H1 (cell line): ENCODE measurements around the gene PSAP. TPM values are rescaled to one million over a fixed set of nuclear protein-coding genes. Genes with fewer than 3 reads are reported as not detected.

ENCODE experiments used
- CTCF ChIA-PET: fragments of 300-600 bp; sonication (Branson Sonifier 250); formaldehyde crosslinking; loops from one replicate; lab custom pipeline; 2021; ENCODE audit not compliant: partially characterized antibody; lab: Charles Lee
- POLR2A ChIA-PET: fragments of 300-600 bp; sonication (Branson Sonifier 250); formaldehyde crosslinking; loops from one replicate; lab custom pipeline; 2021; ENCODE audit warnings: inconsistent platforms; ENCODE audit not compliant: partially characterized antibody; lab: Charles Lee
- DNase-seq, 2 experiments: peaks; one replicate each; pipeline versions ENCODE4 v3.0.0 to v3.0.0-alpha.2; 2010 to 2022; ENCODE audit warnings: low spot score in 2 of 2, low read depth in 1 of 2, mixed read lengths in 1 of 2
- FAIRE-seq: peaks from 2 replicates; lab custom pipeline; 2011; peaks lifted over from hg19 to GRCh38; lab: Jason Lieb, UNC
- H2AFZ ChIP-seq: 2 replicates; pipeline ENCODE4 v1.8.1; 2012; ENCODE audit warnings: low read length, inconsistent platforms
- H2AK5ac ChIP-seq: 2 replicates; pipeline ENCODE4 v1.6.1; 2013; ENCODE audit warnings: low read depth, low read length
- H2BK120ac ChIP-seq: replicated peaks from 2 replicates; pipeline ENCODE3; 2013; ENCODE audit warnings: low read depth, low read length, inconsistent platforms
- H2BK12ac ChIP-seq: 2 replicates; pipeline ENCODE4 v1.6.1; 2013; ENCODE audit warnings: low read depth, low read length
- H2BK15ac ChIP-seq: 2 replicates; pipeline ENCODE4 v1.6.1; 2013; ENCODE audit warnings: low read length
- H2BK20ac ChIP-seq: 2 replicates; pipeline ENCODE4 v1.6.1; 2013; ENCODE audit warnings: low read length
- H2BK5ac ChIP-seq: 2 replicates; pipeline ENCODE4 v1.6.1; 2013; ENCODE audit warnings: low read depth, low read length
- H3K14ac ChIP-seq: 2 replicates; pipeline ENCODE4 v1.6.1; 2013; ENCODE audit warnings: inconsistent platforms; ENCODE audit not compliant: insufficient read length
- H3K18ac ChIP-seq: 2 replicates; pipeline ENCODE4 v1.6.1; 2013; ENCODE audit warnings: low read length; ENCODE audit errors: extremely low read depth
- H3K23ac ChIP-seq: 2 replicates; pipeline ENCODE4 v1.6.1; 2013; ENCODE audit warnings: inconsistent platforms; ENCODE audit not compliant: insufficient read length
- H3K23me2 ChIP-seq: 2 replicates; pipeline ENCODE4 v1.6.1; 2013; ENCODE audit warnings: low read depth, low read length
- H3K27ac ChIP-seq: 2 replicates; pipeline ENCODE4 v1.6.1; 2011; ENCODE audit warnings: low read depth, low read length, inconsistent platforms
- H3K27me3 ChIP-seq, 4 experiments: replicated peaks in 1 of 4; 1 replicate in 1 of 4; 2 replicates in 3 of 4; pipeline versions ENCODE4 v1.6.1 to v1.8.1; 2011 to 2013; ENCODE audit warnings: low read length in 3 of 4, mild to moderate bottlenecking in 3 of 4, inconsistent platforms in 2 of 4, mixed read lengths in 2 of 4, moderate library complexity in 1 of 4; ENCODE audit not compliant: control insufficient read depth in 3 of 4, insufficient read depth in 3 of 4; ENCODE audit errors: extremely low read depth in 1 of 4
- H3K36me3 ChIP-seq, 4 experiments: 2 replicates each; pipeline versions ENCODE4 v1.6.1 to v1.8.1; 2011 to 2013; ENCODE audit warnings: mild to moderate bottlenecking in 4 of 4, low read length in 3 of 4, moderate library complexity in 2 of 4, control low read depth in 1 of 4, inconsistent platforms in 1 of 4; ENCODE audit not compliant: insufficient read depth in 4 of 4, control insufficient read depth in 2 of 4
- H3K4ac ChIP-seq: replicated peaks from 2 replicates; pipeline ENCODE3; 2013; ENCODE audit warnings: low read length, low read depth, mixed read lengths, inconsistent platforms; ENCODE audit not compliant: insufficient read length
- H3K4me1 ChIP-seq, 4 experiments: replicated peaks in 1 of 4; 1 replicate in 1 of 4; 2 replicates in 3 of 4; pipeline versions ENCODE4 v1.6.1 to v1.8.1; 2011 to 2013; ENCODE audit warnings: low read length in 3 of 4, inconsistent platforms in 2 of 4, mixed read lengths in 1 of 4; ENCODE audit not compliant: insufficient read depth in 4 of 4, control insufficient read depth in 3 of 4
- H3K4me2 ChIP-seq, 2 experiments: 2 replicates each; pipeline versions ENCODE4 v1.6.1 to v1.8.1; 2011 to 2013; ENCODE audit warnings: low read depth in 2 of 2, low read length in 2 of 2, control low read depth in 1 of 2, inconsistent platforms in 1 of 2, mild to moderate bottlenecking in 1 of 2; ENCODE audit not compliant: insufficient read depth in 1 of 2
- H3K4me3 ChIP-seq, 4 experiments: fragments of 200-600, 300-600 bp in 1 of 4; sonication (generic), shearing (Covaris generic), sonication (Bioruptor Twin) in 1 of 4; 2 replicates each; pipeline versions ENCODE4 v1.5.1 to v1.8.1; 2011 to 2016; ENCODE audit warnings: low read length in 4 of 4, low read depth in 3 of 4, control low read depth in 2 of 4, inconsistent platforms in 2 of 4, mild to moderate bottlenecking in 2 of 4, mixed read lengths in 1 of 4, moderate library complexity in 1 of 4; ENCODE audit not compliant: insufficient read depth in 2 of 4; ENCODE audit errors: extremely low read depth in 1 of 4
- H3K56ac ChIP-seq: replicated peaks from 2 replicates; pipeline ENCODE3; 2013; ENCODE audit warnings: low read depth, mild to moderate bottlenecking, mixed read lengths, low read length, inconsistent platforms; ENCODE audit not compliant: insufficient read length
- H3K79me1 ChIP-seq: 2 replicates; pipeline ENCODE4 v1.6.1; 2013; ENCODE audit warnings: low read depth, low read length, control low read depth
- H3K79me2 ChIP-seq, 2 experiments: 2 replicates each; pipeline versions ENCODE4 v1.6.1 to v1.8.1; 2012 to 2013; ENCODE audit warnings: low read length in 2 of 2, mild to moderate bottlenecking in 2 of 2, inconsistent platforms in 1 of 2; ENCODE audit not compliant: insufficient read depth in 2 of 2, control insufficient read depth in 1 of 2
- H3K9ac ChIP-seq, 4 experiments: replicated peaks in 1 of 4; 1 replicate in 1 of 4; 2 replicates in 3 of 4; pipeline versions ENCODE4 v1.6.1 to v1.8.1; 2011 to 2013; ENCODE audit warnings: low read depth in 3 of 4, low read length in 3 of 4, control low read depth in 2 of 4, mild to moderate bottlenecking in 2 of 4, moderate library complexity in 2 of 4, inconsistent platforms in 1 of 4; ENCODE audit errors: extremely low read depth in 1 of 4
- H3K9me3 ChIP-seq, 2 experiments: 2 replicates each; pipeline versions ENCODE4 v1.6.1 to v1.8.1; 2012 to 2013; ENCODE audit warnings: mild to moderate bottlenecking in 2 of 2, moderate library complexity in 2 of 2, control low read depth in 1 of 2, inconsistent platforms in 1 of 2, low read depth in 1 of 2, low read length in 1 of 2, mixed read lengths in 1 of 2; ENCODE audit not compliant: insufficient read depth in 2 of 2
- H4K20me1 ChIP-seq, 2 experiments: replicated peaks in 1 of 2; 2 replicates each; pipeline versions ENCODE3 to v1.8.1; 2011 to 2013; ENCODE audit warnings: inconsistent platforms in 2 of 2, low read length in 2 of 2, mild to moderate bottlenecking in 1 of 2; ENCODE audit not compliant: insufficient read depth in 2 of 2, control insufficient read depth in 1 of 2
- H4K5ac ChIP-seq: 2 replicates; pipeline ENCODE4 v1.6.1; 2013; ENCODE audit warnings: low read length, low read depth, mixed read lengths, inconsistent platforms; ENCODE audit not compliant: insufficient read length
- H4K8ac ChIP-seq: 2 replicates; pipeline ENCODE4 v1.8.0; 2013; ENCODE audit warnings: mild to moderate bottlenecking, moderate library complexity, low read length, inconsistent platforms; ENCODE audit not compliant: insufficient read depth; ENCODE audit errors: extremely low read depth
- H4K91ac ChIP-seq: replicated peaks from 2 replicates; pipeline ENCODE3; 2013; ENCODE audit warnings: low read length, mixed read lengths, inconsistent platforms; ENCODE audit not compliant: insufficient read length
- CTBP2 ChIP-seq: IDR thresholded peaks from 2 replicates; pipeline ENCODE4 v1.7.0; 2011; ENCODE audit warnings: borderline replicate concordance, mild to moderate bottlenecking, moderate library complexity, mixed read lengths, low read length; ENCODE audit not compliant: insufficient read depth, insufficient read length
- EP300 ChIP-seq, 2 experiments: IDR thresholded peaks; 1 replicate in 1 of 2; 2 replicates in 1 of 2; pipeline ENCODE4 v1.6.1; 2011 to 2012; ENCODE audit warnings: low read depth in 2 of 2, low read length in 2 of 2, mild to moderate bottlenecking in 2 of 2, borderline replicate concordance in 1 of 2, inconsistent platforms in 1 of 2, moderate library complexity in 1 of 2
- KDM1A ChIP-seq: fragments of 200-600, 300-600 bp; sonication (generic); IDR thresholded peaks from 2 replicates; pipeline ENCODE4 v1.7.1; 2016; ENCODE audit warnings: mild to moderate bottlenecking, low read length, borderline replicate concordance
- SAP30 ChIP-seq: fragments of 300-600 bp; sonication (generic); IDR thresholded peaks from 2 replicates; pipeline ENCODE4 v1.7.1; 2012; ENCODE audit warnings: low read length, moderate library complexity, mild to moderate bottlenecking, inconsistent platforms; ENCODE audit not compliant: insufficient read depth, insufficient replicate concordance
- SIRT6 ChIP-seq: IDR thresholded peaks from one replicate; pipeline ENCODE4 v1.7.1; 2012; ENCODE audit warnings: low read length, inconsistent platforms
- SP1 ChIP-seq: IDR thresholded peaks from 2 replicates; pipeline ENCODE4 v1.6.1; 2011; ENCODE audit warnings: low read depth, low read length
- SRF ChIP-seq: IDR thresholded peaks from 2 replicates; pipeline ENCODE4 v1.6.1; 2011; ENCODE audit warnings: mild to moderate bottlenecking, low read depth, low read length, moderate library complexity
- SUZ12 ChIP-seq: fragments of 200-600 bp; sonication (generic); IDR thresholded peaks from 2 replicates; pipeline ENCODE4 v1.6.1; 2012; ENCODE audit warnings: mild to moderate bottlenecking, inconsistent platforms, low read length, moderate library complexity, mixed read lengths
- WGBS, 2 experiments: shearing (Covaris generic) in 1 of 2; methylation state at CpG; one replicate each; pipeline versions ENCODE4 v1.1.6 to v1.1.7; 2013 to 2015; ENCODE audit warnings: low lambda C conversion rate in 2 of 2, mixed read lengths in 2 of 2, inconsistent platforms in 1 of 2, low coverage in 1 of 2, missing lambda C conversion rate in 1 of 2; ENCODE audit not compliant: insufficient replicate concordance in 2 of 2, insufficient coverage in 1 of 2, insufficient read length in 1 of 2; ENCODE audit errors: extremely low coverage in 1 of 2, missing lambda C conversion rate in 1 of 2; 5-methylcytosine and 5-hydroxymethylcytosine counted together
- polyA plus RNA-seq, 7 experiments: library from polyadenylated mRNA; depleted of rRNA in 3 of 7; stranded (reverse) in 5 of 7; unstranded in 2 of 7; fragments of >200 nt in 5 of 7; fragments of 200-250 nt in 2 of 7; gene quantifications; 1 replicate in 5 of 7; 2 replicates in 1 of 7; 4 replicates in 1 of 7; pipeline versions ENCODE4 v1.2.1 to v1.2.3, GENCODE V29; 2011 to 2013; ENCODE audit warnings: missing spikeins in 2 of 7, mixed read lengths in 2 of 7
- total RNA-seq: library from RNA; stranded (reverse); fragmentation: NEBNext Ultra II Directional; extraction: Animal tissue kit (Norgen Biotek cat#: 25700); gene quantifications from 2 replicates; pipeline ENCODE4 v1.2.1, GENCODE V29; 2021
- TF ChIP-seq, protein P1 (sequence below): IDR thresholded peaks from 2 replicates; pipeline ENCODE4 v1.6.1; 2011; ENCODE audit warnings: low read length, improper control_type of control experiment
- TF ChIP-seq, protein P2 (sequence below): IDR thresholded peaks from 2 replicates; pipeline ENCODE4 v1.6.1; 2012; ENCODE audit warnings: inconsistent platforms
- TF ChIP-seq, protein P3 (sequence below): IDR thresholded peaks from 2 replicates; pipeline ENCODE4 v1.6.1; 2011; ENCODE audit warnings: low read depth, mild to moderate bottlenecking, low read length; ENCODE audit not compliant: insufficient read depth

Gene PSAP
- total and polyA plus RNA-seq, 2 of the 8 experiments (the other 6 are each of a cell fraction or from before 2014, with no cell fraction given) = 386 to 504 TPM

DNA sequence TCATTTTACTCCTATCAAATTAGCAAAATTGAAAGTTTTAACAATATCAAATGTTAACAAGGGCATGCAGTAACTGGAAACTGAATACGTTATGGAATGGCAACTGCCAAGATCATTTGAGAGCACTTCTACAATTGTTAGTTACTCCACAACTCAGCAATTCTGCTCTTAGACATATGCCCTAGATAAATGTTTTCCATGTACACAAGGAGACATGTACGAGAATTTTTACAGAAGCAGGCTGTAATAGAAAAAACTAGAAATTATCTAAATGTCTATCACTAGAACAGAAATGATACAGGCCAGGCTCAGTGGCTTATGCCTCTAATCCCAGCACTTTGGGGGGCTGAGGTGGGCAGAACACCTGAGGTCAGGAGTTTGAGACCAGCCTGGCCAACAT, 7.0 kb downstream of the PSAP start:
- Histone ChIP-seq H2BK120ac (no peak overlapping the region), H3K4me1 (peaks cover 8 to 18% (median 12%) of the 10 kb centered on the region in 4 experiments; a peak in 6 of 7 replicates), H3K14ac (no peak overlapping the region), H3K4ac (no peak overlapping the region), H3K4me3 (no peak overlapping the region), H2AFZ (no peak overlapping the region), H2BK12ac (no peak overlapping the region), H3K4me2 (no peak overlapping the region), H4K91ac (no peak overlapping the region), H4K8ac (no peak overlapping the region), H3K18ac (no peak overlapping the region), H3K23me2 (0 out of 2 replicates have a peak, but pooled peaks cover 2% of the 10 kb centered on the region), H3K79me1 (peaks cover 5% of the 10 kb centered on the region; the same call in 1 of the 2 replicates), H3K27ac (no peak overlapping the region), H2BK20ac (no peak overlapping the region), H2BK15ac (no peak overlapping the region), H4K5ac (no peak overlapping the region), H2BK5ac (no peak overlapping the region), H4K20me1 (peaks cover 29 to 33% of the 10 kb centered on the region in 2 experiments), H3K79me2 (peaks cover 43 to 97% of the 10 kb centered on the region in 2 experiments), H3K27me3 (no peaks in the 10 kb centered on the region), H3K9me3 (no peaks in the 10 kb centered on the region), H3K56ac (no peak overlapping the region), H2AK5ac (no peak overlapping the region), H3K36me3 (no peaks in the 10 kb centered on the region), H3K9ac (no peak overlapping the region), H3K23ac (no peak overlapping the region)
- ChIA-PET CTCF (interaction anchor here (0.7 to 11.0 kb wide), 2 partner anchors 50 to 52 kb away, joined by 3 to 113 read pairs; no protein-coding TSS in a partner anchor), POLR2A (interaction anchor here (1.7 kb wide), 1 partner anchor 14 kb away, joined by 4 read pairs; no protein-coding TSS in a partner anchor)
- DNase-seq (no peak), FAIRE-seq (no peak)
- WGBS, 2 experiments = 86% methylated on average over 2 of the region's 2 CpGs; no CpG with 5 or more reads in 1 of the 2 experiments
- TF ChIP-seq EP300 (IDR thresholded peaks at IDR 0.05; ENCODE audit: borderline replicate concordance in 1 of 2, low read depth in 2 of 2, low read length in 2 of 2) (no peak), SIRT6 (no peak), SAP30 (no peak), SUZ12 (no peak), KDM1A (no peak), SRF (no peak), SP1 (no peak), CTBP2 (no peak)
- TF ChIP-seq, protein P1, sequence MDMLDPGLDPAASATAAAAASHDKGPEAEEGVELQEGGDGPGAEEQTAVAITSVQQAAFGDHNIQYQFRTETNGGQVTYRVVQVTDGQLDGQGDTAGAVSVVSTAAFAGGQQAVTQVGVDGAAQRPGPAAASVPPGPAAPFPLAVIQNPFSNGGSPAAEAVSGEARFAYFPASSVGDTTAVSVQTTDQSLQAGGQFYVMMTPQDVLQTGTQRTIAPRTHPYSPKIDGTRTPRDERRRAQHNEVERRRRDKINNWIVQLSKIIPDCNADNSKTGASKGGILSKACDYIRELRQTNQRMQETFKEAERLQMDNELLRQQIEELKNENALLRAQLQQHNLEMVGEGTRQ = no peak
- TF ChIP-seq, protein P2, sequence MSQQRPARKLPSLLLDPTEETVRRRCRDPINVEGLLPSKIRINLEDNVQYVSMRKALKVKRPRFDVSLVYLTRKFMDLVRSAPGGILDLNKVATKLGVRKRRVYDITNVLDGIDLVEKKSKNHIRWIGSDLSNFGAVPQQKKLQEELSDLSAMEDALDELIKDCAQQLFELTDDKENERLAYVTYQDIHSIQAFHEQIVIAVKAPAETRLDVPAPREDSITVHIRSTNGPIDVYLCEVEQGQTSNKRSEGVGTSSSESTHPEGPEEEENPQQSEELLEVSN = no peak
- TF ChIP-seq, protein P3, sequence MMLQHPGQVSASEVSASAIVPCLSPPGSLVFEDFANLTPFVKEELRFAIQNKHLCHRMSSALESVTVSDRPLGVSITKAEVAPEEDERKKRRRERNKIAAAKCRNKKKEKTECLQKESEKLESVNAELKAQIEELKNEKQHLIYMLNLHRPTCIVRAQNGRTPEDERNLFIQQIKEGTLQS = no peak
